LHCN-M2 (cell line): Measurements from ENCODE around the gene RCC2. TPM values are rescaled to one million over a fixed set of nuclear protein-coding genes. Genes with fewer than 3 reads are reported as not detected.
A peak's percentile ranks its signal among the peaks of the same experiment; 100 is the strongest.

Experiments
- DNase-seq: peaks from one replicate; pipeline ENCODE4 v3.0.0-alpha.2; 2012; ENCODE audit warnings: low read depth
- total RNA-seq: library from RNA; depleted of rRNA; stranded (reverse); fragments of >200 nt; gene quantifications from 2 replicates; pipeline ENCODE4 v1.2.3, GENCODE V29; 2014

The RCC2 gene
- total RNA-seq, 1 experiment from 2014 or later: 38.4 TPM

- no peak for DNase-seq
Observed at GRCh38 chr1:17442841-17443240, 3.4 kb upstream of the RCC2 start.

GRCh38 chr1:17441993-17442357, 2.5 kb upstream of the RCC2 start:
- no peak for DNase-seq

- DNase-seq: peak; percentile 38
Observed at GRCh38 chr1:17441265-17441992, 2.0 kb upstream of the RCC2 start.

- no peak for DNase-seq
Observed at GRCh38 chr1:17440827-17441168, 1.3 kb upstream of the RCC2 start.

GRCh38 chr1:17440074-17440826, 773 bp upstream of the RCC2 start:
- DNase-seq: no peak

GRCh38 chr1:17438318-17439249, 893 bp downstream of the RCC2 start:
- peak; percentile 53 for DNase-seq

- peak; percentile 31 for DNase-seq
Observed at GRCh38 chr1:17437580-17438317, 1.7 kb downstream of the RCC2 start.

GRCh38 chr1:17437260-17437579, 2.3 kb downstream of the RCC2 start:
- no peak for DNase-seq

- no peak for DNase-seq
Observed at GRCh38 chr1:17436380-17437174, 2.9 kb downstream of the RCC2 start.

GRCh38 chr1:17434601-17435000, 4.9 kb downstream of the RCC2 start:
- DNase-seq: no peak

GRCh38 chr1:17434016-17434415, 5.5 kb downstream of the RCC2 start:
- DNase-seq: no peak

- no peak for DNase-seq
Observed at GRCh38 chr1:17433261-17433660, 6.2 kb downstream of the RCC2 start.

GRCh38 chr1:17432412-17432811, 7.1 kb downstream of the RCC2 start:
- no peak for DNase-seq

GRCh38 chr1:17429183-17429582, 10.3 kb downstream of the RCC2 start:
- DNase-seq: no peak

GRCh38 chr1:17427696-17428660, 11.5 kb downstream of the RCC2 start:
- DNase-seq: no peak

GRCh38 chr1:17425806-17426600, 13.5 kb downstream of the RCC2 start:
- DNase-seq: no peak

- no peak for DNase-seq
Observed at GRCh38 chr1:17423781-17424245, 15.7 kb downstream of the RCC2 start.

GRCh38 chr1:17422461-17422860, 17.0 kb downstream of the RCC2 start:
- no peak for DNase-seq
